ENCODE measurements around the gene NECTIN4. TPM values are rescaled to one million over a fixed set of nuclear protein-coding genes. Genes with fewer than 3 reads are reported as not detected.
"Not testable (repeated sequence)": the region's sequence is repeated elsewhere in the genome, so short reads cannot be mapped to it uniquely, and the experiment has no call there.

Gene NECTIN4
- polyA plus RNA-seq, 1 donor = 0.42 TPM

GRCh38 chr1:161022432-161022831 is 66.9 kb downstream of the NECTIN4 start:
- DNase-seq; H3K27me3 ChIP-seq (ENCODE audit: control insufficient read depth, insufficient read depth, low read length); H3K36me3 ChIP-seq (ENCODE audit: control insufficient read depth, insufficient read depth, low read length); H3K9me3 ChIP-seq (ENCODE audit: control insufficient read depth, low read depth, low read length); H3K4me3 ChIP-seq (ENCODE audit: low read length); H3K27ac ChIP-seq (ENCODE audit: low read length): not testable (repeated sequence)
- peaks cover 18% of the 10 kb centered on the region for H3K4me1 ChIP-seq (ENCODE audit: control insufficient read depth, insufficient read depth, low read length)
- no CpG with 5 or more reads among the region's 12 CpGs for WGBS (ENCODE audit: insufficient coverage, low lambda C conversion rate)

GRCh38 chr1:161021970-161022353 is 67.4 kb downstream of the NECTIN4 start:
- 80% methylated on average over 1 of the region's 2 CpGs for WGBS (ENCODE audit: insufficient coverage, low lambda C conversion rate)
- Histone ChIP-seq H3K4me1 (ENCODE audit: control insufficient read depth, insufficient read depth, low read length) (peaks cover 21% of the 10 kb centered on the region), H3K9me3 (ENCODE audit: control insufficient read depth, low read depth, low read length) (no peaks in the 10 kb centered on the region), H3K4me3 (ENCODE audit: low read length) (peak overlapping the region; percentile 70), H3K27me3 (ENCODE audit: control insufficient read depth, insufficient read depth, low read length) (no peaks in the 10 kb centered on the region), H3K36me3 (ENCODE audit: control insufficient read depth, insufficient read depth, low read length) (no peaks in the 10 kb centered on the region), H3K27ac (ENCODE audit: low read length) (peak overlapping the region; percentile 97)
- DNase-seq = no peak

GRCh38 chr1:161021165-161021969 is 68.0 kb downstream of the NECTIN4 start:
- DNase-seq = peak; percentile 99 to 100
- no CpG with 5 or more reads among the region's 34 CpGs for WGBS (ENCODE audit: insufficient coverage, low lambda C conversion rate)
- Histone ChIP-seq H3K36me3 (ENCODE audit: control insufficient read depth, insufficient read depth, low read length) (no peaks in the 10 kb centered on the region), H3K4me3 (ENCODE audit: low read length) (peak overlapping the region; percentile 70), H3K27ac (ENCODE audit: low read length) (peak overlapping the region; percentile 98), H3K4me1 (ENCODE audit: control insufficient read depth, insufficient read depth, low read length) (peaks cover 24% of the 10 kb centered on the region), H3K9me3 (ENCODE audit: control insufficient read depth, low read depth, low read length) (no peaks in the 10 kb centered on the region), H3K27me3 (ENCODE audit: control insufficient read depth, insufficient read depth, low read length) (no peaks in the 10 kb centered on the region)

Other genes with a start within 250 kb of the NECTIN4 start
- 2.1 TPM for gene CD244, start 226.7 kb downstream of the NECTIN4 start, polyA plus RNA-seq
- 452 TPM for gene ITLN1, start 204.4 kb downstream of the NECTIN4 start, polyA plus RNA-seq
- gene ITLN2, start 134.7 kb downstream of the NECTIN4 start, polyA plus RNA-seq = 1.9 TPM
- 132 TPM for gene F11R, start 68.4 kb downstream of the NECTIN4 start, polyA plus RNA-seq
- 60.9 TPM for gene TSTD1, start 50.6 kb downstream of the NECTIN4 start, polyA plus RNA-seq
- gene USF1, start 43.6 kb downstream of the NECTIN4 start, polyA plus RNA-seq = 56.9 TPM
- 5.7 TPM for gene ARHGAP30, start 19.7 kb downstream of the NECTIN4 start, polyA plus RNA-seq
- 5.6 TPM for gene KLHDC9, start 8.8 kb upstream of the NECTIN4 start, polyA plus RNA-seq
- 72.5 TPM for gene PFDN2, start 28.5 kb upstream of the NECTIN4 start, polyA plus RNA-seq
- gene NIT1, start 28.5 kb upstream of the NECTIN4 start, polyA plus RNA-seq = 80.6 TPM
- 33.0 TPM for gene DEDD, start 43.1 kb upstream of the NECTIN4 start, polyA plus RNA-seq
- gene UFC1, start 64.4 kb upstream of the NECTIN4 start, polyA plus RNA-seq = 135 TPM
- 29.4 TPM for gene USP21, start 69.9 kb upstream of the NECTIN4 start, polyA plus RNA-seq
- gene PPOX, start 76.9 kb upstream of the NECTIN4 start, polyA plus RNA-seq = 26.2 TPM
- 38.4 TPM for gene B4GALT3, start 87.9 kb upstream of the NECTIN4 start, polyA plus RNA-seq
- gene ADAMTS4, start 109.5 kb upstream of the NECTIN4 start, polyA plus RNA-seq = 1.2 TPM
- gene NDUFS2, start 112.8 kb upstream of the NECTIN4 start, polyA plus RNA-seq = 125 TPM
- 35.9 TPM for gene FCER1G, start 125.7 kb upstream of the NECTIN4 start, polyA plus RNA-seq
- 29.3 TPM for gene APOA2, start 134.1 kb upstream of the NECTIN4 start, polyA plus RNA-seq
- 16.2 TPM for gene TOMM40L, start 136.5 kb upstream of the NECTIN4 start, polyA plus RNA-seq
- 13.1 TPM for gene NR1I3, start 148.6 kb upstream of the NECTIN4 start, polyA plus RNA-seq
- gene PCP4L1, start 169.2 kb upstream of the NECTIN4 start, polyA plus RNA-seq = 9.4 TPM
- 10.1 TPM for gene MPZ, start 220.4 kb upstream of the NECTIN4 start, polyA plus RNA-seq
- gene SDHC, start 224.8 kb upstream of the NECTIN4 start, polyA plus RNA-seq = 194 TPM